ENCODE measurements around the gene PUSL1. TPM values are rescaled to one million over a fixed set of nuclear protein-coding genes. Genes with fewer than 3 reads are reported as not detected.

Gene PUSL1
- total and polyA plus RNA-seq, 2 of the 13 experiments (the other 11 are each of a cell fraction or from before 2014, with no cell fraction given) = 8.3 to 22.2 TPM

DNA sequence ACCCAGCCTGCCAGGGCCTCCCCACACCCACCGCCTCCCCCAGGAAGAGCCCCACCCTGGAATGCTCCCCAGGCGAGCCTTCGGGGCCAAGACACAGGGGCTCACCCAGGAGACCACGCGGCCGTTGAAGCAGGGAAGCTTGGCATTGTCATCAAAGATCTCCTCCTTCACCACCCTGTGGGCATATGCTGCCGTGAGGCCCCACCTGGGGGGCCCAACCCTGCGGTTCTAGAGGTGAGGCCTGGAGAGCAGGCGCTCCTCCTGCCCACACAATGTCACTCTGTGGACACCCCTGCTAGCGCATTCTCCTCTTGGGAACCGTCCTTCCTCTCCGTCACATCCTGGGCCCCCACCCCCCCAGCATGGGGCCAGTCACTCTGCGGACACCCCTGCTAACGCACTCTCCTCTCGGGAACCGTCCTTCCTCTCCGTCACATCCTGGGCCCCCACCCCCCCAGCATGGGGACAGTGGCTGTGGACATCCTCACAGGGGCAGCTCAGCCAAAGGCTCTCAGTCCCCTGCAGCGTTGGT is 34.3 kb downstream of the PUSL1 start:
- ChIA-PET POLR2A (no interaction called here), CTCF (ENCODE audit: low intra/inter-chr PET ratio, low total read pairs) (no interaction called here)
- H3K9ac ChIP-seq (ENCODE audit: insufficient read depth, low read depth, low read length) = no peak overlapping the region
- H3K4me2 ChIP-seq (ENCODE audit: low read depth, low read length) = no peak overlapping the region
- no peak overlapping the region for H3K4me3 ChIP-seq (replicated peaks in 1 of 3; ENCODE audit: insufficient read depth in 1 of 3, low read depth in 2 of 3, low read length in 3 of 3)
- H3K4me1 ChIP-seq (ENCODE audit: insufficient read depth, low read length) = peaks cover 42% of the 10 kb centered on the region
- no peak overlapping the region for H3K27ac ChIP-seq (ENCODE audit: extremely low read length, insufficient read depth, low read length)
- in situ Hi-C loops (cut with HindIII; ENCODE audit: extremely low pct_ligation_motif_present, low pct_unique_long_range_greater_than_20kb) (no loop called here), intact Hi-C loops (cut with micrococcal nuclease; ENCODE audit: unreplicated experiment) (no loop called here)
- ATAC-seq (no peak), DNase-seq (ENCODE audit: low spot score) (no peak), FAIRE-seq (no peak)
- no peak overlapping the region for H2AFZ ChIP-seq (ENCODE audit: low read length)
- no peaks in the 10 kb centered on the region for H3K27me3 ChIP-seq (ENCODE audit: control insufficient read depth in 1 of 2, insufficient read depth in 2 of 2, low read length in 2 of 2)
- BruUV-seq (replicated peaks) = no TSS peak
- peaks cover 28% of the 10 kb centered on the region; the same call in 1 of the 2 replicates for H4K20me1 ChIP-seq (ENCODE audit: insufficient read depth, low read length)
- peaks cover 38% of the 10 kb centered on the region for H3K79me2 ChIP-seq (ENCODE audit: insufficient read depth, low read length)
- H3K36me3 ChIP-seq (replicated peaks in 1 of 2; ENCODE audit: control insufficient read depth in 1 of 2, insufficient read depth in 2 of 2, low read length in 2 of 2) = peaks cover 13 to 26% of the 10 kb centered on the region in 2 experiments
- no peaks in the 10 kb centered on the region for H3K9me3 ChIP-seq (ENCODE audit: low read length)
- 97% methylated on average over 12 of the region's 18 CpGs for WGBS (ENCODE audit: low lambda C conversion rate)
- TF ChIP-seq AHR (CRISPR knock-in tag; IDR thresholded peaks at IDR 0.05) = no peak
- TF ChIP-seq NONO (IDR thresholded peaks at IDR 0.05) = no peak
- TF ChIP-seq NONO (CRISPR knock-in tag; conservative IDR thresholded peaks at IDR 0.05) = no peak
- TF ChIP-seq ZNF232 (CRISPR knock-in tag; IDR thresholded peaks at IDR 0.05; ENCODE audit: borderline replicate concordance) = no peak
- no peak for TF ChIP-seq ZNF225 (CRISPR knock-in tag; IDR thresholded peaks at IDR 0.05)
- TF ChIP-seq, protein P1, sequence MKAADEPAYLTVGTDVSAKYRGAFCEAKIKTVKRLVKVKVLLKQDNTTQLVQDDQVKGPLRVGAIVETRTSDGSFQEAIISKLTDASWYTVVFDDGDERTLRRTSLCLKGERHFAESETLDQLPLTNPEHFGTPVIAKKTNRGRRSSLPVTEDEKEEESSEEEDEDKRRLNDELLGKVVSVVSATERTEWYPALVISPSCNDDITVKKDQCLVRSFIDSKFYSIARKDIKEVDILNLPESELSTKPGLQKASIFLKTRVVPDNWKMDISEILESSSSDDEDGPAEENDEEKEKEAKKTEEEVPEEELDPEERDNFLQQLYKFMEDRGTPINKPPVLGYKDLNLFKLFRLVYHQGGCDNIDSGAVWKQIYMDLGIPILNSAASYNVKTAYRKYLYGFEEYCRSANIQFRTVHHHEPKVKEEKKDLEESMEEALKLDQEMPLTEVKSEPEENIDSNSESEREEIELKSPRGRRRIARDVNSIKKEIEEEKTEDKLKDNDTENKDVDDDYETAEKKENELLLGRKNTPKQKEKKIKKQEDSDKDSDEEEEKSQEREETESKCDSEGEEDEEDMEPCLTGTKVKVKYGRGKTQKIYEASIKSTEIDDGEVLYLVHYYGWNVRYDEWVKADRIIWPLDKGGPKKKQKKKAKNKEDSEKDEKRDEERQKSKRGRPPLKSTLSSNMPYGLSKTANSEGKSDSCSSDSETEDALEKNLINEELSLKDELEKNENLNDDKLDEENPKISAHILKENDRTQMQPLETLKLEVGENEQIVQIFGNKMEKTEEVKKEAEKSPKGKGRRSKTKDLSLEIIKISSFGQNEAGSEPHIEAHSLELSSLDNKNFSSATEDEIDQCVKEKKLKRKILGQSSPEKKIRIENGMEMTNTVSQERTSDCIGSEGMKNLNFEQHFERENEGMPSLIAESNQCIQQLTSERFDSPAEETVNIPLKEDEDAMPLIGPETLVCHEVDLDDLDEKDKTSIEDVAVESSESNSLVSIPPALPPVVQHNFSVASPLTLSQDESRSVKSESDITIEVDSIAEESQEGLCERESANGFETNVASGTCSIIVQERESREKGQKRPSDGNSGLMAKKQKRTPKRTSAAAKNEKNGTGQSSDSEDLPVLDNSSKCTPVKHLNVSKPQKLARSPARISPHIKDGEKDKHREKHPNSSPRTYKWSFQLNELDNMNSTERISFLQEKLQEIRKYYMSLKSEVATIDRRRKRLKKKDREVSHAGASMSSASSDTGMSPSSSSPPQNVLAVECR (CRISPR knock-in tag; IDR thresholded peaks at IDR 0.05; ENCODE audit: borderline replicate concordance) = no peak
- TF ChIP-seq PCBP1 (IDR thresholded peaks at IDR 0.05; ENCODE audit: borderline replicate concordance, low read depth, low read length) = no peak
- TF ChIP-seq, protein P2, sequence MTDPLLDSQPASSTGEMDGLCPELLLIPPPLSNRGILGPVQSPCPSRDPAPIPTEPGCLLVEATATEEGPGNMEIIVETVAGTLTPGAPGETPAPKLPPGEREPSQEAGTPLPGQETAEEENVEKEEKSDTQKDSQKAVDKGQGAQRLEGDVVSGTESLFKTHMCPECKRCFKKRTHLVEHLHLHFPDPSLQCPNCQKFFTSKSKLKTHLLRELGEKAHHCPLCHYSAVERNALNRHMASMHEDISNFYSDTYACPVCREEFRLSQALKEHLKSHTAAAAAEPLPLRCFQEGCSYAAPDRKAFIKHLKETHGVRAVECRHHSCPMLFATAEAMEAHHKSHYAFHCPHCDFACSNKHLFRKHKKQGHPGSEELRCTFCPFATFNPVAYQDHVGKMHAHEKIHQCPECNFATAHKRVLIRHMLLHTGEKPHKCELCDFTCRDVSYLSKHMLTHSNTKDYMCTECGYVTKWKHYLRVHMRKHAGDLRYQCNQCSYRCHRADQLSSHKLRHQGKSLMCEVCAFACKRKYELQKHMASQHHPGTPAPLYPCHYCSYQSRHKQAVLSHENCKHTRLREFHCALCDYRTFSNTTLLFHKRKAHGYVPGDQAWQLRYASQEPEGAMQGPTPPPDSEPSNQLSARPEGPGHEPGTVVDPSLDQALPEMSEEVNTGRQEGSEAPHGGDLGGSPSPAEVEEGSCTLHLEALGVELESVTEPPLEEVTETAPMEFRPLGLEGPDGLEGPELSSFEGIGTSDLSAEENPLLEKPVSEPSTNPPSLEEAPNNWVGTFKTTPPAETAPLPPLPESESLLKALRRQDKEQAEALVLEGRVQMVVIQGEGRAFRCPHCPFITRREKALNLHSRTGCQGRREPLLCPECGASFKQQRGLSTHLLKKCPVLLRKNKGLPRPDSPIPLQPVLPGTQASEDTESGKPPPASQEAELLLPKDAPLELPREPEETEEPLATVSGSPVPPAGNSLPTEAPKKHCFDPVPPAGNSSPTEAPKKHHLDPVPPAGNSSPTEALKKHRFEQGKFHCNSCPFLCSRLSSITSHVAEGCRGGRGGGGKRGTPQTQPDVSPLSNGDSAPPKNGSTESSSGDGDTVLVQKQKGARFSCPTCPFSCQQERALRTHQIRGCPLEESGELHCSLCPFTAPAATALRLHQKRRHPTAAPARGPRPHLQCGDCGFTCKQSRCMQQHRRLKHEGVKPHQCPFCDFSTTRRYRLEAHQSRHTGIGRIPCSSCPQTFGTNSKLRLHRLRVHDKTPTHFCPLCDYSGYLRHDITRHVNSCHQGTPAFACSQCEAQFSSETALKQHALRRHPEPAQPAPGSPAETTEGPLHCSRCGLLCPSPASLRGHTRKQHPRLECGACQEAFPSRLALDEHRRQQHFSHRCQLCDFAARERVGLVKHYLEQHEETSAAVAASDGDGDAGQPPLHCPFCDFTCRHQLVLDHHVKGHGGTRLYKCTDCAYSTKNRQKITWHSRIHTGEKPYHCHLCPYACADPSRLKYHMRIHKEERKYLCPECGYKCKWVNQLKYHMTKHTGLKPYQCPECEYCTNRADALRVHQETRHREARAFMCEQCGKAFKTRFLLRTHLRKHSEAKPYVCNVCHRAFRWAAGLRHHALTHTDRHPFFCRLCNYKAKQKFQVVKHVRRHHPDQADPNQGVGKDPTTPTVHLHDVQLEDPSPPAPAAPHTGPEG (CRISPR knock-in tag; IDR thresholded peaks at IDR 0.05) = no peak
- no peak for TF ChIP-seq KMT2A (CRISPR knock-in tag; IDR thresholded peaks at IDR 0.05)
- TF ChIP-seq, protein P3, sequence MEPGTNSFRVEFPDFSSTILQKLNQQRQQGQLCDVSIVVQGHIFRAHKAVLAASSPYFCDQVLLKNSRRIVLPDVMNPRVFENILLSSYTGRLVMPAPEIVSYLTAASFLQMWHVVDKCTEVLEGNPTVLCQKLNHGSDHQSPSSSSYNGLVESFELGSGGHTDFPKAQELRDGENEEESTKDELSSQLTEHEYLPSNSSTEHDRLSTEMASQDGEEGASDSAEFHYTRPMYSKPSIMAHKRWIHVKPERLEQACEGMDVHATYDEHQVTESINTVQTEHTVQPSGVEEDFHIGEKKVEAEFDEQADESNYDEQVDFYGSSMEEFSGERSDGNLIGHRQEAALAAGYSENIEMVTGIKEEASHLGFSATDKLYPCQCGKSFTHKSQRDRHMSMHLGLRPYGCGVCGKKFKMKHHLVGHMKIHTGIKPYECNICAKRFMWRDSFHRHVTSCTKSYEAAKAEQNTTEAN (CRISPR knock-in tag; conservative IDR thresholded peaks at IDR 0.05) = no peak
- TF ChIP-seq SAFB2 (CRISPR knock-in tag; IDR thresholded peaks at IDR 0.05; ENCODE audit: borderline replicate concordance, low read depth) = no peak
- no peak for TF ChIP-seq ZNF777 (CRISPR knock-in tag; IDR thresholded peaks at IDR 0.05)
- TF ChIP-seq ZNF263 (CRISPR knock-in tag; IDR thresholded peaks at IDR 0.05) = no peak
- TF ChIP-seq ZNF30 (CRISPR knock-in tag; IDR thresholded peaks at IDR 0.05) = no peak

Measured in HepG2 (cell line).